GM23338 (cell line): Measurements from ENCODE around the gene SELENBP1. TPM values are rescaled to one million over a fixed set of nuclear protein-coding genes. Genes with fewer than 3 reads are reported as not detected.

Experiments used
- ATAC-seq: fragments of 200-7000 bp; cut with Tn5 transposase; 3 replicates; pipeline ENCODE4 v1.9.1; 2020
- DNase-seq: peaks from one replicate; pipeline ENCODE4 v3.0.0-alpha.2; 2015; ENCODE audit warnings: low spot score
- H2AFZ ChIP-seq: fragments of 200-600 bp; sonication (generic); 2 replicates; pipeline ENCODE4 v1.8.0; 2016; ENCODE audit warnings: antibody characterized with exemption, mild to moderate bottlenecking, moderate library complexity
- H3F3A ChIP-seq: fragments of 200-600 bp; sonication (generic); replicated peaks from 2 replicates; pipeline ENCODE4 v1.8.0; 2017; ENCODE audit warnings: antibody characterized with exemption, mixed run types, low read depth
- H3K27ac ChIP-seq: fragments of 200-600 bp; sonication (generic); 2 replicates; pipeline ENCODE4 v1.6.1; 2016; ENCODE audit warnings: low read depth
- H3K27me3 ChIP-seq: fragments of 200-600 bp; sonication (generic); 2 replicates; pipeline ENCODE4 v1.8.0; 2016; ENCODE audit warnings: mild to moderate bottlenecking, mixed run types, moderate library complexity; ENCODE audit not compliant: insufficient read depth
- H3K36me3 ChIP-seq: fragments of 200-600 bp; sonication (generic); 2 replicates; pipeline ENCODE4 v1.8.0; 2016; ENCODE audit warnings: mild to moderate bottlenecking; ENCODE audit not compliant: insufficient read depth
- H3K4me1 ChIP-seq: fragments of 200-600 bp; sonication (generic); 2 replicates; pipeline ENCODE4 v1.8.0; 2016; ENCODE audit warnings: mild to moderate bottlenecking, moderate library complexity; ENCODE audit not compliant: insufficient read depth
- H3K4me2 ChIP-seq: fragments of 200-600 bp; sonication (generic); 2 replicates; pipeline ENCODE4 v1.7.1; 2017; ENCODE audit warnings: mixed run types
- H3K4me3 ChIP-seq: fragments of 200-600 bp; sonication (generic); 2 replicates; pipeline ENCODE4 v1.6.1; 2016; ENCODE audit warnings: mixed run types
- H3K79me2 ChIP-seq: fragments of 200-600 bp; sonication (generic); replicated peaks from 2 replicates; pipeline ENCODE4 v1.8.0; 2017; ENCODE audit warnings: mild to moderate bottlenecking; ENCODE audit not compliant: insufficient read depth
- H3K9me2 ChIP-seq: fragments of 200-600 bp; sonication (generic); 2 replicates; pipeline ENCODE4 v1.8.0; 2017; ENCODE audit not compliant: insufficient read depth
- H4K20me1 ChIP-seq: fragments of 200-600 bp; sonication (generic); replicated peaks from 2 replicates; pipeline ENCODE4 v1.8.0; 2017; ENCODE audit warnings: mild to moderate bottlenecking; ENCODE audit not compliant: insufficient read depth
- H3K27ac Mint-ChIP-seq: 2 replicates; pipeline ENCODE4 v1.8.0; 2020; ENCODE audit warnings: inconsistent platforms, mild to moderate bottlenecking, moderate library complexity, mixed read lengths
- H3K27me3 Mint-ChIP-seq: 3 replicates; pipeline ENCODE4 v1.8.0; 2022; ENCODE audit warnings: low read depth, mild to moderate bottlenecking, moderate library complexity, mixed read lengths, inconsistent platforms; ENCODE audit not compliant: insufficient read depth, poor library complexity
- H3K36me3 Mint-ChIP-seq: 3 replicates; pipeline ENCODE4 v1.8.0; 2021; ENCODE audit warnings: low read depth, mild to moderate bottlenecking, inconsistent platforms, moderate library complexity, mixed read lengths
- H3K4me1 Mint-ChIP-seq: 3 replicates; pipeline ENCODE4 v1.8.0; 2020; ENCODE audit warnings: mild to moderate bottlenecking, inconsistent platforms, mixed read lengths
- H3K4me3 Mint-ChIP-seq: 3 replicates; pipeline ENCODE4 v1.8.0; 2021; ENCODE audit warnings: moderate library complexity, mild to moderate bottlenecking, inconsistent platforms, mixed read lengths
- H3K9me3 Mint-ChIP-seq: 3 replicates; pipeline ENCODE4 v1.8.0; 2020; ENCODE audit warnings: moderate library complexity, mild to moderate bottlenecking, inconsistent platforms, mixed read lengths
- CREB1 ChIP-seq: fragments of 250-450 bp; sonication (Bioruptor Pico); IDR thresholded peaks from 2 replicates; pipeline ENCODE4 v1.5.0; 2020; ENCODE audit warnings: low read depth, mild to moderate bottlenecking, moderate library complexity
- CTCF ChIP-seq, 2 experiments: fragments of 200-600 bp in 1 of 2; sonication (generic) in 1 of 2; conservative IDR thresholded peaks; 2 replicates each; pipeline versions ENCODE4 v1.5.1 to v1.6.1; 2016 to 2017; ENCODE audit warnings: antibody characterized with exemption in 2 of 2, low read depth in 2 of 2, mild to moderate bottlenecking in 2 of 2, moderate library complexity in 1 of 2
- ETS1 ChIP-seq: IDR thresholded peaks from 2 replicates; pipeline ENCODE4 v1.6.1; 2016; ENCODE audit warnings: antibody characterized with exemption
- EZH2 ChIP-seq: fragments of 200-600 bp; sonication (generic); IDR thresholded peaks from one replicate; pipeline ENCODE4 v1.8.0; 2017; ENCODE audit warnings: antibody characterized with exemption, mild to moderate bottlenecking, low read depth; ENCODE audit not compliant: unreplicated experiment
- EZH2phosphoT487 ChIP-seq: fragments of 200-600 bp; sonication (generic); IDR thresholded peaks from one replicate; pipeline ENCODE4 v1.8.1; 2018; ENCODE audit warnings: antibody characterized with exemption; ENCODE audit not compliant: unreplicated experiment
- JUNB ChIP-seq: IDR thresholded peaks from one replicate; pipeline ENCODE4 v1.6.1; 2016; ENCODE audit warnings: antibody characterized with exemption; ENCODE audit not compliant: unreplicated experiment
- NANOG ChIP-seq: IDR thresholded peaks from 2 replicates; pipeline ENCODE4 v1.6.1; 2016; ENCODE audit warnings: antibody characterized with exemption, borderline replicate concordance
- POLR2AphosphoS5 ChIP-seq: IDR thresholded peaks from 2 replicates; pipeline ENCODE4 v1.6.1; 2016; ENCODE audit warnings: antibody characterized with exemption, low read depth
- REST ChIP-seq: IDR thresholded peaks from one replicate; pipeline ENCODE4 v1.6.1; 2018; ENCODE audit warnings: antibody characterized with exemption; ENCODE audit not compliant: unreplicated experiment
- STAT1 ChIP-seq: IDR thresholded peaks from one replicate; pipeline ENCODE4 v1.6.1; 2016; ENCODE audit warnings: antibody characterized with exemption; ENCODE audit not compliant: unreplicated experiment
- ZNF114 ChIP-seq: fragments of 250-450 bp; sonication (Bioruptor Pico); IDR thresholded peaks from 2 replicates; pipeline ENCODE4 v1.5.0; 2020; ENCODE audit warnings: mild to moderate bottlenecking, moderate library complexity
- ZNF331 ChIP-seq: fragments of 250-450 bp; sonication (Bioruptor Pico); IDR thresholded peaks from 2 replicates; pipeline ENCODE4 v1.5.0; 2020; ENCODE audit warnings: low read depth, mild to moderate bottlenecking, moderate library complexity
- ZNF462 ChIP-seq: fragments of 250-450 bp; sonication (Bioruptor Pico); IDR thresholded peaks from 2 replicates; pipeline ENCODE4 v1.5.0; 2020; ENCODE audit warnings: mild to moderate bottlenecking, moderate library complexity
- polyA plus RNA-seq: library from polyadenylated mRNA; unstranded; fragments of >200 nt; fragmentation: Nextera tagmentation; extraction: Ambion mirVana; gene quantifications from 2 replicates; pipeline ENCODE4 v1.2.1, GENCODE V29; 2016
- total RNA-seq: library from RNA; depleted of rRNA; stranded (reverse); fragments of >200 nt; shearing (Covaris generic); gene quantifications from 2 replicates; pipeline ENCODE4 v1.2.3, GENCODE V29; 2014

Gene SELENBP1
- total and polyA plus RNA-seq, 2 experiments from 2014 or later, result 10.7 to 13.4 TPM

GRCh38 chr1:151416231-151416630, 43.7 kb upstream of the SELENBP1 start:
- no peaks in the 10 kb centered on the region for H3K4me1 Mint-ChIP-seq
- H3K4me3 ChIP-seq, result no peak overlapping the region
- H3K4me3 Mint-ChIP-seq, result no peak overlapping the region
- H3F3A ChIP-seq, result no peaks in the 10 kb centered on the region; the same call in 1 of the 2 replicates
- peaks cover 70% of the 10 kb centered on the region for H3K36me3 Mint-ChIP-seq
- no peak for DNase-seq
- H2AFZ ChIP-seq, result no peak overlapping the region
- ATAC-seq, result no peak
- H3K27ac ChIP-seq, result no peak overlapping the region
- no peak for TF ChIP-seq ZNF462
- TF ChIP-seq ZNF331 (CRISPR knock-in tag), result no peak
- TF ChIP-seq ZNF114, result no peak
- no peak for TF ChIP-seq CTCF (conservative IDR thresholded peaks at IDR 0.05; ENCODE audit: low read depth in 2 of 2)
- no peak for TF ChIP-seq ETS1
- no peak for TF ChIP-seq JUNB
- TF ChIP-seq STAT1, result no peak
- no peak for TF ChIP-seq NANOG
- no peak for TF ChIP-seq CREB1 (CRISPR knock-in tag)
- no peak for TF ChIP-seq EZH2phosphoT487
- TF ChIP-seq EZH2, result no peak
- TF ChIP-seq POLR2AphosphoS5, result no peak
- no peak for TF ChIP-seq REST
- no peaks in the 10 kb centered on the region for H3K27me3 ChIP-seq
- no peaks in the 10 kb centered on the region for H3K79me2 ChIP-seq
- no peak overlapping the region for H3K4me2 ChIP-seq
- no peak overlapping the region for H3K27ac Mint-ChIP-seq
- H3K27me3 Mint-ChIP-seq, result peaks cover 5% of the 10 kb centered on the region
- H3K36me3 ChIP-seq, result peaks cover 30% of the 10 kb centered on the region
- no peaks in the 10 kb centered on the region for H3K9me2 ChIP-seq
- H3K4me1 ChIP-seq, result no peaks in the 10 kb centered on the region
- peaks cover 2% of the 10 kb centered on the region for H4K20me1 ChIP-seq
- H3K9me3 Mint-ChIP-seq, result no peaks in the 10 kb centered on the region
